Activated T-cell treated with anti-CD3 and anti-CD28 coated beads, Interleukin-2, amount 50 U/mL, for 24 hours (primary cell): ENCODE results near the gene CACTIN.
"Not testable (repeated sequence)": the region's sequence is repeated elsewhere in the genome, so short reads cannot be mapped to it uniquely, and the experiment has no call there.

Experiments used
- DNase-seq: peaks from one replicate; pipeline ENCODE4 v3.0.0-alpha.2; 2020
- H3K27ac Mint-ChIP-seq: 2 replicates; pipeline ENCODE4 v1.8.0; 2020; ENCODE audit warnings: mild to moderate bottlenecking, mixed read lengths
- H3K27me3 Mint-ChIP-seq: 2 replicates; pipeline ENCODE4 v1.8.0; 2020; ENCODE audit warnings: mixed read lengths
- H3K36me3 Mint-ChIP-seq: 2 replicates; pipeline ENCODE4 v1.8.0; 2020; ENCODE audit warnings: low read depth, mixed read lengths
- H3K4me1 Mint-ChIP-seq: 2 replicates; pipeline ENCODE4 v1.8.0; 2020; ENCODE audit warnings: low read depth, mixed read lengths
- H3K4me3 Mint-ChIP-seq: 2 replicates; pipeline ENCODE4 v1.8.0; 2020; ENCODE audit warnings: mild to moderate bottlenecking, moderate library complexity, mixed read lengths
- H3K9me3 Mint-ChIP-seq: 2 replicates; pipeline ENCODE4 v1.8.0; 2020; ENCODE audit warnings: mixed read lengths

Gene CACTIN

GRCh38 chr19:3631053-3631861, 4.7 kb upstream of the CACTIN start:
- Mint-ChIP-seq H3K4me1 (peaks cover 8% of the 10 kb centered on the region), H3K27me3 (no peaks in the 10 kb centered on the region), H3K4me3 (no peak overlapping the region), H3K27ac (no peak overlapping the region), H3K36me3 (peaks cover 18% of the 10 kb centered on the region), H3K9me3 (no peaks in the 10 kb centered on the region)
- no peak for DNase-seq

- not testable (repeated sequence) for DNase-seq, H3K9me3 Mint-ChIP-seq, H3K4me3 Mint-ChIP-seq, H3K27me3 Mint-ChIP-seq
- Mint-ChIP-seq H3K4me1 (peaks cover 28% of the 10 kb centered on the region), H3K27ac (peak overlapping the region; percentile 18), H3K36me3 (peaks cover 27% of the 10 kb centered on the region)
Measured at GRCh38 chr19:3628766-3629165, 2.2 kb upstream of the CACTIN start.

GRCh38 chr19:3627351-3627723, 747 bp upstream of the CACTIN start:
- no peaks in the 10 kb centered on the region for H3K27me3 Mint-ChIP-seq
- peak overlapping the region; percentile 90 for H3K4me3 Mint-ChIP-seq
- H3K36me3 Mint-ChIP-seq, result peaks cover 33% of the 10 kb centered on the region
- H3K27ac Mint-ChIP-seq, result peak overlapping the region; percentile 99
- peaks cover 28% of the 10 kb centered on the region for H3K4me1 Mint-ChIP-seq
- no peaks in the 10 kb centered on the region for H3K9me3 Mint-ChIP-seq
- no peak for DNase-seq

- no peak for DNase-seq
- Mint-ChIP-seq H3K4me3 (peak overlapping the region; percentile 90), H3K9me3 (no peaks in the 10 kb centered on the region), H3K4me1 (peaks cover 28% of the 10 kb centered on the region), H3K36me3 (peaks cover 39% of the 10 kb centered on the region), H3K27me3 (no peaks in the 10 kb centered on the region), H3K27ac (peak overlapping the region; percentile 99)
Measured at GRCh38 chr19:3625996-3626472, 556 bp downstream of the CACTIN start.

GRCh38 chr19:3623716-3624115, 2.9 kb downstream of the CACTIN start:
- Mint-ChIP-seq H3K9me3 (no peaks in the 10 kb centered on the region), H3K27ac (peak overlapping the region; percentile 81), H3K27me3 (no peaks in the 10 kb centered on the region), H3K4me3 (no peak overlapping the region), H3K36me3 (peaks cover 52% of the 10 kb centered on the region), H3K4me1 (peaks cover 28% of the 10 kb centered on the region)
- no peak for DNase-seq

- Mint-ChIP-seq H3K27me3 (no peaks in the 10 kb centered on the region), H3K27ac (no peak overlapping the region), H3K4me3 (no peak overlapping the region), H3K36me3 (peaks cover 64% of the 10 kb centered on the region), H3K9me3 (no peaks in the 10 kb centered on the region), H3K4me1 (peaks cover 34% of the 10 kb centered on the region)
- DNase-seq, result no peak
Measured at GRCh38 chr19:3622224-3622623, 4.4 kb downstream of the CACTIN start.

GRCh38 chr19:3621689-3622088, 4.9 kb downstream of the CACTIN start:
- peaks cover 30% of the 10 kb centered on the region for H3K4me1 Mint-ChIP-seq
- no peak overlapping the region for H3K4me3 Mint-ChIP-seq
- H3K27me3 Mint-ChIP-seq, result no peaks in the 10 kb centered on the region
- DNase-seq, result no peak
- H3K9me3 Mint-ChIP-seq, result no peaks in the 10 kb centered on the region
- H3K36me3 Mint-ChIP-seq, result peaks cover 69% of the 10 kb centered on the region
- H3K27ac Mint-ChIP-seq, result no peak overlapping the region

- no peak for DNase-seq
- Mint-ChIP-seq H3K4me1 (peaks cover 27% of the 10 kb centered on the region), H3K4me3 (no peak overlapping the region), H3K9me3 (no peaks in the 10 kb centered on the region), H3K27ac (no peak overlapping the region), H3K36me3 (peaks cover 65% of the 10 kb centered on the region), H3K27me3 (no peaks in the 10 kb centered on the region)
Measured at GRCh38 chr19:3620817-3621547, 5.6 kb downstream of the CACTIN start.

GRCh38 chr19:3620145-3620816, 6.3 kb downstream of the CACTIN start:
- peaks cover 70% of the 10 kb centered on the region for H3K36me3 Mint-ChIP-seq
- H3K4me1 Mint-ChIP-seq, result peaks cover 24% of the 10 kb centered on the region
- no peak overlapping the region for H3K27ac Mint-ChIP-seq
- DNase-seq, result no peak
- H3K4me3 Mint-ChIP-seq, result no peak overlapping the region
- no peaks in the 10 kb centered on the region for H3K9me3 Mint-ChIP-seq
- H3K27me3 Mint-ChIP-seq, result no peaks in the 10 kb centered on the region

- Mint-ChIP-seq H3K36me3 (peaks cover 72% of the 10 kb centered on the region), H3K4me1 (peaks cover 17% of the 10 kb centered on the region), H3K27ac (no peak overlapping the region), H3K27me3 (no peaks in the 10 kb centered on the region), H3K4me3 (no peak overlapping the region), H3K9me3 (no peaks in the 10 kb centered on the region)
- DNase-seq, result no peak
Measured at GRCh38 chr19:3619631-3620012, 7.0 kb downstream of the CACTIN start.

- Mint-ChIP-seq H3K27ac (no peak overlapping the region), H3K4me1 (peaks cover 11% of the 10 kb centered on the region), H3K9me3 (no peaks in the 10 kb centered on the region), H3K36me3 (peaks cover 71% of the 10 kb centered on the region), H3K4me3 (no peak overlapping the region), H3K27me3 (no peaks in the 10 kb centered on the region)
- DNase-seq, result no peak
Measured at GRCh38 chr19:3618811-3619630, 7.6 kb downstream of the CACTIN start.

- Mint-ChIP-seq H3K9me3 (no peaks in the 10 kb centered on the region), H3K27ac (no peak overlapping the region), H3K4me3 (no peak overlapping the region), H3K4me1 (peaks cover 9% of the 10 kb centered on the region), H3K36me3 (peaks cover 71% of the 10 kb centered on the region), H3K27me3 (no peaks in the 10 kb centered on the region)
- peak; percentile 78 for DNase-seq
Measured at GRCh38 chr19:3618144-3618810, 8.3 kb downstream of the CACTIN start.

GRCh38 chr19:3617463-3617862, 9.1 kb downstream of the CACTIN start:
- peaks cover 67% of the 10 kb centered on the region for H3K36me3 Mint-ChIP-seq
- H3K4me1 Mint-ChIP-seq, result peaks cover 9% of the 10 kb centered on the region
- H3K9me3 Mint-ChIP-seq, result no peaks in the 10 kb centered on the region
- H3K4me3 Mint-ChIP-seq, result no peak overlapping the region
- H3K27ac Mint-ChIP-seq, result no peak overlapping the region
- no peaks in the 10 kb centered on the region for H3K27me3 Mint-ChIP-seq
- DNase-seq, result no peak
